GM23338 (cell line): ENCODE data around the gene CLEC1A. TPM values are rescaled to one million over a fixed set of nuclear protein-coding genes. Genes with fewer than 3 reads are reported as not detected.

Source experiments
- ATAC-seq: fragments of 200-7000 bp; cut with Tn5 transposase; 3 replicates; pipeline ENCODE4 v1.9.1; 2020
- DNase-seq: peaks from one replicate; pipeline ENCODE4 v3.0.0-alpha.2; 2015; ENCODE audit warnings: low spot score
- H2AFZ ChIP-seq: fragments of 200-600 bp; sonication (generic); 2 replicates; pipeline ENCODE4 v1.8.0; 2016; ENCODE audit warnings: antibody characterized with exemption, mild to moderate bottlenecking, moderate library complexity
- H3F3A ChIP-seq: fragments of 200-600 bp; sonication (generic); replicated peaks from 2 replicates; pipeline ENCODE4 v1.8.0; 2017; ENCODE audit warnings: antibody characterized with exemption, mixed run types, low read depth
- H3K27ac ChIP-seq: fragments of 200-600 bp; sonication (generic); 2 replicates; pipeline ENCODE4 v1.6.1; 2016; ENCODE audit warnings: low read depth
- H3K27me3 ChIP-seq: fragments of 200-600 bp; sonication (generic); 2 replicates; pipeline ENCODE4 v1.8.0; 2016; ENCODE audit warnings: mild to moderate bottlenecking, mixed run types, moderate library complexity; ENCODE audit not compliant: insufficient read depth
- H3K36me3 ChIP-seq: fragments of 200-600 bp; sonication (generic); 2 replicates; pipeline ENCODE4 v1.8.0; 2016; ENCODE audit warnings: mild to moderate bottlenecking; ENCODE audit not compliant: insufficient read depth
- H3K4me1 ChIP-seq: fragments of 200-600 bp; sonication (generic); 2 replicates; pipeline ENCODE4 v1.8.0; 2016; ENCODE audit warnings: mild to moderate bottlenecking, moderate library complexity; ENCODE audit not compliant: insufficient read depth
- H3K4me2 ChIP-seq: fragments of 200-600 bp; sonication (generic); 2 replicates; pipeline ENCODE4 v1.7.1; 2017; ENCODE audit warnings: mixed run types
- H3K4me3 ChIP-seq: fragments of 200-600 bp; sonication (generic); 2 replicates; pipeline ENCODE4 v1.6.1; 2016; ENCODE audit warnings: mixed run types
- H3K79me2 ChIP-seq: fragments of 200-600 bp; sonication (generic); replicated peaks from 2 replicates; pipeline ENCODE4 v1.8.0; 2017; ENCODE audit warnings: mild to moderate bottlenecking; ENCODE audit not compliant: insufficient read depth
- H3K9me2 ChIP-seq: fragments of 200-600 bp; sonication (generic); 2 replicates; pipeline ENCODE4 v1.8.0; 2017; ENCODE audit not compliant: insufficient read depth
- H4K20me1 ChIP-seq: fragments of 200-600 bp; sonication (generic); replicated peaks from 2 replicates; pipeline ENCODE4 v1.8.0; 2017; ENCODE audit warnings: mild to moderate bottlenecking; ENCODE audit not compliant: insufficient read depth
- H3K27ac Mint-ChIP-seq: 2 replicates; pipeline ENCODE4 v1.8.0; 2020; ENCODE audit warnings: inconsistent platforms, mild to moderate bottlenecking, moderate library complexity, mixed read lengths
- H3K27me3 Mint-ChIP-seq: 3 replicates; pipeline ENCODE4 v1.8.0; 2022; ENCODE audit warnings: low read depth, mild to moderate bottlenecking, moderate library complexity, mixed read lengths, inconsistent platforms; ENCODE audit not compliant: insufficient read depth, poor library complexity
- H3K36me3 Mint-ChIP-seq: 3 replicates; pipeline ENCODE4 v1.8.0; 2021; ENCODE audit warnings: low read depth, mild to moderate bottlenecking, inconsistent platforms, moderate library complexity, mixed read lengths
- H3K4me1 Mint-ChIP-seq: 3 replicates; pipeline ENCODE4 v1.8.0; 2020; ENCODE audit warnings: mild to moderate bottlenecking, inconsistent platforms, mixed read lengths
- H3K4me3 Mint-ChIP-seq: 3 replicates; pipeline ENCODE4 v1.8.0; 2021; ENCODE audit warnings: moderate library complexity, mild to moderate bottlenecking, inconsistent platforms, mixed read lengths
- H3K9me3 Mint-ChIP-seq: 3 replicates; pipeline ENCODE4 v1.8.0; 2020; ENCODE audit warnings: moderate library complexity, mild to moderate bottlenecking, inconsistent platforms, mixed read lengths
- CTCF ChIP-seq, 2 experiments: fragments of 200-600 bp in 1 of 2; sonication (generic) in 1 of 2; conservative IDR thresholded peaks; 2 replicates each; pipeline versions ENCODE4 v1.5.1 to v1.6.1; 2016 to 2017; ENCODE audit warnings: antibody characterized with exemption in 2 of 2, low read depth in 2 of 2, mild to moderate bottlenecking in 2 of 2, moderate library complexity in 1 of 2
- ETS1 ChIP-seq: IDR thresholded peaks from 2 replicates; pipeline ENCODE4 v1.6.1; 2016; ENCODE audit warnings: antibody characterized with exemption
- EZH2 ChIP-seq: fragments of 200-600 bp; sonication (generic); IDR thresholded peaks from one replicate; pipeline ENCODE4 v1.8.0; 2017; ENCODE audit warnings: antibody characterized with exemption, mild to moderate bottlenecking, low read depth; ENCODE audit not compliant: unreplicated experiment
- EZH2phosphoT487 ChIP-seq: fragments of 200-600 bp; sonication (generic); IDR thresholded peaks from one replicate; pipeline ENCODE4 v1.8.1; 2018; ENCODE audit warnings: antibody characterized with exemption; ENCODE audit not compliant: unreplicated experiment
- JUNB ChIP-seq: IDR thresholded peaks from one replicate; pipeline ENCODE4 v1.6.1; 2016; ENCODE audit warnings: antibody characterized with exemption; ENCODE audit not compliant: unreplicated experiment
- REST ChIP-seq: IDR thresholded peaks from one replicate; pipeline ENCODE4 v1.6.1; 2018; ENCODE audit warnings: antibody characterized with exemption; ENCODE audit not compliant: unreplicated experiment
- ZNF114 ChIP-seq: fragments of 250-450 bp; sonication (Bioruptor Pico); IDR thresholded peaks from 2 replicates; pipeline ENCODE4 v1.5.0; 2020; ENCODE audit warnings: mild to moderate bottlenecking, moderate library complexity
- ZNF462 ChIP-seq: fragments of 250-450 bp; sonication (Bioruptor Pico); IDR thresholded peaks from 2 replicates; pipeline ENCODE4 v1.5.0; 2020; ENCODE audit warnings: mild to moderate bottlenecking, moderate library complexity
- polyA plus RNA-seq: library from polyadenylated mRNA; unstranded; fragments of >200 nt; fragmentation: Nextera tagmentation; extraction: Ambion mirVana; gene quantifications from 2 replicates; pipeline ENCODE4 v1.2.1, GENCODE V29; 2016
- total RNA-seq: library from RNA; depleted of rRNA; stranded (reverse); fragments of >200 nt; shearing (Covaris generic); gene quantifications from 2 replicates; pipeline ENCODE4 v1.2.3, GENCODE V29; 2014

Gene CLEC1A
- total and polyA plus RNA-seq, 2 experiments from 2014 or later: 1.1 TPM; not detected in 1

GRCh38 chr12:10131111-10131690 lies 32.4 kb upstream of the CLEC1A start:
- DNase-seq (no peak), ATAC-seq (peak; percentile 32; the same call in 1 of the 3 replicates)
- no peaks in the 10 kb centered on the region for H3K79me2 ChIP-seq
- Mint-ChIP-seq H3K4me1 (peaks cover 42% of the 10 kb centered on the region), H3K4me3 (no peak overlapping the region), H3K27me3 (peaks cover 2% of the 10 kb centered on the region), H3K36me3 (no peaks in the 10 kb centered on the region), H3K27ac (peak overlapping the region; percentile 11; the same call in 1 of the 2 replicates), H3K9me3 (no peaks in the 10 kb centered on the region)
- no peaks in the 10 kb centered on the region for H4K20me1 ChIP-seq
- no peaks in the 10 kb centered on the region for H3K27me3 ChIP-seq
- no peak overlapping the region for H3K4me3 ChIP-seq
- peaks cover 45% of the 10 kb centered on the region for H3K4me1 ChIP-seq
- no peaks in the 10 kb centered on the region for H3K36me3 ChIP-seq
- peak overlapping the region; percentile 33; the same call in 1 of the 2 replicates for H3K27ac ChIP-seq
- no peaks in the 10 kb centered on the region for H3F3A ChIP-seq
- peak overlapping the region; percentile 41; the same call in 1 of the 2 replicates for H3K4me2 ChIP-seq
- H2AFZ ChIP-seq: no peak overlapping the region
- TF ChIP-seq ZNF114 (CRISPR knock-in tag) (no peak), EZH2phosphoT487 (no peak), CTCF (conservative IDR thresholded peaks at IDR 0.05; ENCODE audit: low read depth in 2 of 2) (no peak), EZH2 (no peak), REST (no peak), ETS1 (no peak), JUNB (no peak), ZNF462 (CRISPR knock-in tag) (no peak)
- H3K9me2 ChIP-seq: no peaks in the 10 kb centered on the region
